Parathyroid adenoma (tissue), 2 donors: ENCODE results near the gene PDGFD.

Experiments
- H2AFZ ChIP-seq: fragments of 300-600 bp; sonication (generic); one replicate; pipeline ENCODE4 v1.7.0; 2017; ENCODE audit warnings: antibody characterized with exemption, mild to moderate bottlenecking
- H3K27ac ChIP-seq: fragments of 300-600 bp; sonication (generic); one replicate; pipeline ENCODE4 v1.7.0; 2017
- H3K27me3 ChIP-seq: fragments of 300-600 bp; sonication (generic); one replicate; pipeline ENCODE4 v1.7.0; 2017; ENCODE audit warnings: low read length; ENCODE audit not compliant: control insufficient read depth, insufficient read depth
- H3K36me3 ChIP-seq: fragments of 300-600 bp; sonication (generic); one replicate; pipeline ENCODE4 v1.7.0; 2017; ENCODE audit warnings: low read length; ENCODE audit not compliant: control insufficient read depth, insufficient read depth
- H3K4me1 ChIP-seq: fragments of 300-600 bp; sonication (generic); one replicate; pipeline ENCODE4 v1.7.0; 2017; ENCODE audit warnings: control low read depth
- H3K4me2 ChIP-seq: fragments of 300-600 bp; sonication (generic); one replicate; pipeline ENCODE4 v1.7.0; 2017; ENCODE audit warnings: low read length
- H3K4me3 ChIP-seq: fragments of 300-600 bp; sonication (generic); one replicate; pipeline ENCODE4 v1.7.0; 2017; ENCODE audit warnings: low read depth, low read length
- H3K79me2 ChIP-seq: fragments of 300-600 bp; sonication (generic); one replicate; pipeline ENCODE4 v1.7.0; 2017; ENCODE audit warnings: control low read depth
- H3K9ac ChIP-seq: fragments of 300-600 bp; sonication (generic); one replicate; pipeline ENCODE4 v1.7.0; 2017; ENCODE audit warnings: mild to moderate bottlenecking
- H3K9me3 ChIP-seq: fragments of 300-600 bp; sonication (generic); one replicate; pipeline ENCODE4 v1.7.0; 2017; ENCODE audit warnings: low read length; ENCODE audit not compliant: control insufficient read depth
- TF ChIP-seq, protein P1 (sequence below): fragments of 300-600 bp; sonication (generic); IDR thresholded peaks from one replicate; pipeline ENCODE4 v1.7.0; 2017; ENCODE audit warnings: antibody characterized with exemption, mild to moderate bottlenecking
- donor health status: primary hyperparathyroidism.

PDGFD gene

DNA sequence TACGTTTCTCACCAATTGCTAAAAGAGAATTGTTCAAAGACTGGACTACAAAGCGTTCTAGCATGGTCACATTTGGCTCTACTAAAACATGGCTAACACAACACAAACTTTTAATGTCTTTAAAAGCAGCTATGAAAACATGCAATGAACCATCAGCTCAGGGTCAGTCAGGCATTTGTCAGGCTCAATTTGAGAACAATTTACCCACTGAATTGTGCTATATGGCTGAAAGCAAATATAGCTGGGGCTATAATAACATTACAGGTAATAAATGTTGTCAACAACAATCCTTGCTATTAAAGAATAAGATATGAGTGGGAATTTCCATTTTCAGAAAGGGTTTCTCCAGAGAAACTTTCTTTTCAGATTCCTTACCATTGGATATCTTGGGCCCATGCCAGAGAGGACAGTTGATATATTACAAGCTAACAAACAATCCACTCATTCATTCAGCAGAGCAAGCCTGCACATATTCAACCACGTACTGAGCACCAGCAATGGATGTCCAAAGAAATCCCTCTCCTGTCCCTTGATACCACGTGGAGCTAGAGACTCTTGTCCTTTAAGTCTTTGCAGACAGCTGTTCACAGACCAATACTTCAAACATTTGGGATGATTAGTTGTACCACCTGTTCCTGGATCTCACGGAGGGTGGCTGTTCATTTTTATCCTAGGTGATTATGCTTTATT is 210.0 kb downstream of the PDGFD start:
- Histone ChIP-seq H3K4me3 (no peak overlapping the region), H3K9ac (no peak overlapping the region), H2AFZ (no peak overlapping the region), H3K27me3 (no peaks in the 10 kb centered on the region), H3K79me2 (no peaks in the 10 kb centered on the region), H3K4me2 (no peak overlapping the region), H3K27ac (no peak overlapping the region), H3K9me3 (no peaks in the 10 kb centered on the region), H3K36me3 (no peaks in the 10 kb centered on the region), H3K4me1 (no peaks in the 10 kb centered on the region)
- TF ChIP-seq, protein P1, sequence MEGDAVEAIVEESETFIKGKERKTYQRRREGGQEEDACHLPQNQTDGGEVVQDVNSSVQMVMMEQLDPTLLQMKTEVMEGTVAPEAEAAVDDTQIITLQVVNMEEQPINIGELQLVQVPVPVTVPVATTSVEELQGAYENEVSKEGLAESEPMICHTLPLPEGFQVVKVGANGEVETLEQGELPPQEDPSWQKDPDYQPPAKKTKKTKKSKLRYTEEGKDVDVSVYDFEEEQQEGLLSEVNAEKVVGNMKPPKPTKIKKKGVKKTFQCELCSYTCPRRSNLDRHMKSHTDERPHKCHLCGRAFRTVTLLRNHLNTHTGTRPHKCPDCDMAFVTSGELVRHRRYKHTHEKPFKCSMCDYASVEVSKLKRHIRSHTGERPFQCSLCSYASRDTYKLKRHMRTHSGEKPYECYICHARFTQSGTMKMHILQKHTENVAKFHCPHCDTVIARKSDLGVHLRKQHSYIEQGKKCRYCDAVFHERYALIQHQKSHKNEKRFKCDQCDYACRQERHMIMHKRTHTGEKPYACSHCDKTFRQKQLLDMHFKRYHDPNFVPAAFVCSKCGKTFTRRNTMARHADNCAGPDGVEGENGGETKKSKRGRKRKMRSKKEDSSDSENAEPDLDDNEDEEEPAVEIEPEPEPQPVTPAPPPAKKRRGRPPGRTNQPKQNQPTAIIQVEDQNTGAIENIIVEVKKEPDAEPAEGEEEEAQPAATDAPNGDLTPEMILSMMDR, result no peak

- Histone ChIP-seq H3K27ac (no peak overlapping the region), H3K4me1 (no peaks in the 10 kb centered on the region), H3K36me3 (no peaks in the 10 kb centered on the region), H3K4me2 (no peak overlapping the region), H3K27me3 (no peaks in the 10 kb centered on the region), H3K4me3 (no peak overlapping the region), H3K9me3 (no peaks in the 10 kb centered on the region), H3K9ac (no peak overlapping the region), H3K79me2 (no peaks in the 10 kb centered on the region), H2AFZ (no peak overlapping the region)
- TF ChIP-seq, protein P1, result no peak
Observed at GRCh38 chr11:103949781-103950180, 214.2 kb downstream of the PDGFD start.

DNA sequence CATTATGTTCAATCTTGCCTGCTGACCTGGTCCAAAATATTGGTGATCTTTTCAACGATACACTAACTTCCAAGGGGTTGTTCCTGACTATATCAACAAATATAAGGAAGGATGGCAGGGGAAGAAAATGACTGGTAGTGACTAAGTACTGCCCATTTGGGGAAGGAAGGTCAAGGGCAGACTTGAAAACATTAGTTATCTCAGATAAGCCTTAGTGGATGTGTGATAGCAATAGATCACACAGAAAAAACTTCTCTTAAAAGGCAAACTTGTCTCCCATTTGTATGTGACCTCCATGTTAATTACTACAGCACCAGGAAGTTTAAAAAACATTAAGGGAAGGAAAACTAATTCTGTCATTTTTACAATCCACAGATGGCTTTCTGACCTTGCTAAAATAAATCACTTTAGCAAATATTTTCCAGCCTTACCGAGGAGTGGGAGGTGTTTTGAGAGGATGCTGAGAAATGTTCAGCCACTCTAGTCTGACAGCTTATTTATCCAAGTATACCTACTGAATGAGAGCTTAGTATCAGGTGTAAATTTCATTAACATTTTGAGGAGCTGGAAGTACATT is 215.7 kb downstream of the PDGFD start:
- Histone ChIP-seq H3K9ac (no peak overlapping the region), H3K79me2 (no peaks in the 10 kb centered on the region), H3K27me3 (no peaks in the 10 kb centered on the region), H3K4me2 (no peak overlapping the region), H3K9me3 (no peaks in the 10 kb centered on the region), H3K27ac (no peak overlapping the region), H3K4me1 (no peaks in the 10 kb centered on the region), H2AFZ (no peak overlapping the region), H3K4me3 (no peak overlapping the region), H3K36me3 (no peaks in the 10 kb centered on the region)
- TF ChIP-seq, protein P1, result no peak

DNA sequence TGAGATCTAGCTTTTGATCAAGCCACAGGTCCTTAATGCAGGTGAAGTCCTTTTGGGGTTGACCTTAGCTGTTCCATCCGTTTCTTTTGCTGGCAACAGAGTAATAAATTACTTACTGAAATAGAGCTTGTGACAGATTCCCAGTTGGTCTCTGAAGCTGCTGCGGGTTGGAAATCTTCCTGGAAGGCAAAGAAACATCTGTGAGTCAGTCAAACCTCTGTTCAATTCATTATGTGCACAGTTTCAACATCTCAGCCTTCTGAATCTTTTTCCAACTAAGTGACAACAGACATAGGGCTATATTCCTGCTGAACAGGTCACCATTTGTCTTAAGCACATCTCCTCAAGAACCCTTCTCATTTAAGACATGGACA is 216.4 kb downstream of the PDGFD start:
- H3K27ac ChIP-seq, result no peak overlapping the region
- no peaks in the 10 kb centered on the region for H3K36me3 ChIP-seq
- H2AFZ ChIP-seq, result no peak overlapping the region
- no peak overlapping the region for H3K4me3 ChIP-seq
- no peaks in the 10 kb centered on the region for H3K9me3 ChIP-seq
- no peaks in the 10 kb centered on the region for H3K4me1 ChIP-seq
- H3K79me2 ChIP-seq, result no peaks in the 10 kb centered on the region
- H3K9ac ChIP-seq, result no peak overlapping the region
- no peaks in the 10 kb centered on the region for H3K27me3 ChIP-seq
- no peak overlapping the region for H3K4me2 ChIP-seq
- TF ChIP-seq, protein P1, result no peak
